ENCODE data around the gene STARD13. TPM values are rescaled to one million over a fixed set of nuclear protein-coding genes. Genes with fewer than 3 reads are reported as not detected.

The STARD13 gene
- total RNA-seq, 2 experiments from 2014 or later = 0.57 TPM; not detected in 1

- POLR2A ChIA-PET = interaction anchor here (0.7 to 0.9 kb wide), 3 partner anchors 11 to 46 kb away, joined by 3 to 4 read pairs (median 3); no protein-coding TSS in a partner anchor
- no peak overlapping the region for H2AFZ ChIP-seq (ENCODE audit: low read length)
- intact Hi-C loops (cut with micrococcal nuclease; ENCODE audit: unreplicated experiment) = no loop called here
Measured at GRCh38 chr13:33147832-33148231, 137.7 kb downstream of the STARD13 start.

GRCh38 chr13:33146843-33147611 lies 138.5 kb downstream of the STARD13 start:
- no peaks in the 10 kb centered on the region for H3K9me2 ChIP-seq (ENCODE audit: insufficient read depth, low read length)
- DNase-seq (ENCODE audit: low spot score) = no peak
- no peak overlapping the region for H2AFZ ChIP-seq (ENCODE audit: low read length)
- no peaks in the 10 kb centered on the region for H3K9me3 ChIP-seq (ENCODE audit: low read length)
- no peak overlapping the region for H3K4me2 ChIP-seq (ENCODE audit: low read length)
- no peak overlapping the region for H3K4me3 ChIP-seq (ENCODE audit: low read depth, low read length, poor library complexity, severe bottlenecking)
- no peaks in the 10 kb centered on the region for H4K20me1 ChIP-seq (ENCODE audit: insufficient read depth, low read length)
- intact Hi-C loops (cut with micrococcal nuclease; ENCODE audit: unreplicated experiment) = no loop called here
- ChIA-PET POLR2A (interaction anchor here (0.7 to 1.2 kb wide), 5 partner anchors 10 to 66 kb away, joined by 3 to 5 read pairs (median 3); no protein-coding TSS in a partner anchor), CTCF (ENCODE audit: unreplicated experiment) (interaction anchor here (0.9 kb wide), 1 partner anchor 37 kb away, joined by 3 read pairs; no protein-coding TSS in a partner anchor)
- H3K79me2 ChIP-seq (ENCODE audit: insufficient read depth, low read depth, low read length) = no peaks in the 10 kb centered on the region
- H3K27ac ChIP-seq (ENCODE audit: low read depth, low read length, poor library complexity, severe bottlenecking) = no peak overlapping the region
- TF ChIP-seq CTCF (conservative IDR thresholded peaks at IDR 0.05; ENCODE audit: low read length) (no peak), EZH2phosphoT487 (IDR thresholded peaks at IDR 0.05; ENCODE audit: borderline replicate concordance, low read depth, low read length) (no peak)
- H3K4me1 ChIP-seq (ENCODE audit: insufficient read depth, low read length, poor library complexity, severe bottlenecking) = no peaks in the 10 kb centered on the region
- H3K36me3 ChIP-seq (ENCODE audit: insufficient read depth, low read length) = no peaks in the 10 kb centered on the region
- BruUV-seq (replicated peaks) = no TSS peak

More at GRCh38 chr13:33147832-33148231, 137.7 kb downstream of the STARD13 start:
- H3K79me2 ChIP-seq (ENCODE audit: insufficient read depth, low read depth, low read length) = no peaks in the 10 kb centered on the region
- no peaks in the 10 kb centered on the region for H3K9me3 ChIP-seq (ENCODE audit: low read length)
- no peaks in the 10 kb centered on the region for H4K20me1 ChIP-seq (ENCODE audit: insufficient read depth, low read length)
- no TSS peak for BruUV-seq (replicated peaks)
- H3K4me1 ChIP-seq (ENCODE audit: insufficient read depth, low read length, poor library complexity, severe bottlenecking) = no peaks in the 10 kb centered on the region
- H3K27ac ChIP-seq (ENCODE audit: low read depth, low read length, poor library complexity, severe bottlenecking) = no peak overlapping the region
- TF ChIP-seq EZH2phosphoT487 (IDR thresholded peaks at IDR 0.05; ENCODE audit: borderline replicate concordance, low read depth, low read length) = no peak
- TF ChIP-seq CTCF (conservative IDR thresholded peaks at IDR 0.05; ENCODE audit: low read length) = no peak
- H3K9me2 ChIP-seq (ENCODE audit: insufficient read depth, low read length) = no peaks in the 10 kb centered on the region
- H3K4me3 ChIP-seq (ENCODE audit: low read depth, low read length, poor library complexity, severe bottlenecking) = no peak overlapping the region
- DNase-seq (ENCODE audit: low spot score) = no peak
- no peaks in the 10 kb centered on the region for H3K36me3 ChIP-seq (ENCODE audit: insufficient read depth, low read length)
- CTCF ChIA-PET (ENCODE audit: unreplicated experiment) = no interaction called here
- no peak overlapping the region for H3K4me2 ChIP-seq (ENCODE audit: low read length)

- no peak overlapping the region for H3K27ac ChIP-seq (ENCODE audit: low read depth, low read length, poor library complexity, severe bottlenecking)
- BruUV-seq (replicated peaks) = no TSS peak
- POLR2A ChIA-PET = interaction anchor here (0.6 kb wide), 1 partner anchor 12 kb away, joined by 3 read pairs; no protein-coding TSS in a partner anchor
Measured at GRCh38 chr13:33145667-33146066, 139.9 kb downstream of the STARD13 start.

More at GRCh38 chr13:33145667-33146066, 139.9 kb downstream of the STARD13 start:
- H2AFZ ChIP-seq (ENCODE audit: low read length) = no peak overlapping the region
- no peaks in the 10 kb centered on the region for H3K79me2 ChIP-seq (ENCODE audit: insufficient read depth, low read depth, low read length)
- no peaks in the 10 kb centered on the region for H4K20me1 ChIP-seq (ENCODE audit: insufficient read depth, low read length)
- CTCF ChIA-PET (ENCODE audit: unreplicated experiment) = no interaction called here
- no peaks in the 10 kb centered on the region for H3K9me2 ChIP-seq (ENCODE audit: insufficient read depth, low read length)
- no peaks in the 10 kb centered on the region for H3K9me3 ChIP-seq (ENCODE audit: low read length)
- H3K4me1 ChIP-seq (ENCODE audit: insufficient read depth, low read length, poor library complexity, severe bottlenecking) = no peaks in the 10 kb centered on the region
- intact Hi-C loops (cut with micrococcal nuclease; ENCODE audit: unreplicated experiment) = no loop called here
- DNase-seq (ENCODE audit: low spot score) = no peak
- no peaks in the 10 kb centered on the region for H3K36me3 ChIP-seq (ENCODE audit: insufficient read depth, low read length)
- no peak for TF ChIP-seq EZH2phosphoT487 (IDR thresholded peaks at IDR 0.05; ENCODE audit: borderline replicate concordance, low read depth, low read length)
- TF ChIP-seq CTCF (conservative IDR thresholded peaks at IDR 0.05; ENCODE audit: low read length) = no peak
- no peak overlapping the region for H3K4me2 ChIP-seq (ENCODE audit: low read length)
- H3K4me3 ChIP-seq (ENCODE audit: low read depth, low read length, poor library complexity, severe bottlenecking) = no peak overlapping the region

All from OCI-LY7 (cell line).